Epithelial cell of proximal tubule (primary cell): ENCODE data around the gene PACRG. TPM values are rescaled to one million over a fixed set of nuclear protein-coding genes. Genes with fewer than 3 reads are reported as not detected.

ENCODE experiments used
- DNase-seq: peaks from one replicate; pipeline ENCODE4 v3.0.0-alpha.2; 2011; ENCODE audit warnings: low read depth
- H3K4me3 ChIP-seq: 2 replicates; pipeline ENCODE4 v1.5.1; 2011; ENCODE audit warnings: low read depth, mild to moderate bottlenecking, low read length
- total RNA-seq: library from RNA; depleted of rRNA; stranded (reverse); fragments of >200 nt; gene quantifications from 2 replicates; pipeline ENCODE4 v1.2.3, GENCODE V29; 2015
- TF ChIP-seq, protein P1 (sequence below): conservative IDR thresholded peaks from 2 replicates; pipeline ENCODE4 v1.5.1; 2012; ENCODE audit warnings: low read depth, mild to moderate bottlenecking, low read length

Gene PACRG
- total RNA-seq, 1 donor from 2014 or later = 0.12 TPM

DNA sequence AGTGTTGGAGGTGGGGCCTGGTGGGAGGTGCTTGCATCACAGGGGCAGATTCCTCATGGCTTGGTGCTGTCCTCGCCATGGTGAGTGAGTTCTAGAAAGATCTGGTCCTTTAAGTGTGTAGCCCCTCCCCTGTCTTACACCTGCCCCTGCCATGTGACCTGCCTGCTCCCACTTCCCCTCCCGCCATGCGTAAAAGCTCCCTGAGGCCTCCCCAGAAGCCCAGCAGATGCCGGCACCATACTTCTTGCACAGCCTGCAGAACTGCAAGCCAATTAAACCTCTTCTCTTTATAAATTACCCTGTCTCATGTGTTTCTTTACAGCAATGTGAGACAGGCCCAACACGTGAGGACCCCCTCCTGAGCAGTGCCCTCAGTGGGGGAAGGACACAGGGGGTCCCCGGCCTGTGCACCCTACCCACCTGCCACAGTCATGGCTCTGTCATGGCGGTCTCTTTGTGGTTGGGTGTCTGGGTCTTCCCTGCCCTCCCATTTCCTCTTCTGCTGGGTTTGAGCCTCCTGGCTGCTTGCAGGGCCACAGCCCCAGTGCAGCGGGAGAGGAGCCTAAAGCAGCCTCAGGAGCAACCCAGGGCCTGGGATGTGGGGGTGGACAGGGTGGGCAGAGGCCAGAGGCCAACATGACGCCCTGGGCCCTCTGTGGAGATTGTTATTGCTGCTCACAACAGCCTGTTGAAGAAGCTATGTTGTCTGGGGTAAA lies 599.5 kb downstream of the PACRG start:
- TF ChIP-seq, protein P1, sequence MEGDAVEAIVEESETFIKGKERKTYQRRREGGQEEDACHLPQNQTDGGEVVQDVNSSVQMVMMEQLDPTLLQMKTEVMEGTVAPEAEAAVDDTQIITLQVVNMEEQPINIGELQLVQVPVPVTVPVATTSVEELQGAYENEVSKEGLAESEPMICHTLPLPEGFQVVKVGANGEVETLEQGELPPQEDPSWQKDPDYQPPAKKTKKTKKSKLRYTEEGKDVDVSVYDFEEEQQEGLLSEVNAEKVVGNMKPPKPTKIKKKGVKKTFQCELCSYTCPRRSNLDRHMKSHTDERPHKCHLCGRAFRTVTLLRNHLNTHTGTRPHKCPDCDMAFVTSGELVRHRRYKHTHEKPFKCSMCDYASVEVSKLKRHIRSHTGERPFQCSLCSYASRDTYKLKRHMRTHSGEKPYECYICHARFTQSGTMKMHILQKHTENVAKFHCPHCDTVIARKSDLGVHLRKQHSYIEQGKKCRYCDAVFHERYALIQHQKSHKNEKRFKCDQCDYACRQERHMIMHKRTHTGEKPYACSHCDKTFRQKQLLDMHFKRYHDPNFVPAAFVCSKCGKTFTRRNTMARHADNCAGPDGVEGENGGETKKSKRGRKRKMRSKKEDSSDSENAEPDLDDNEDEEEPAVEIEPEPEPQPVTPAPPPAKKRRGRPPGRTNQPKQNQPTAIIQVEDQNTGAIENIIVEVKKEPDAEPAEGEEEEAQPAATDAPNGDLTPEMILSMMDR = no peak
- H3K4me3 ChIP-seq = no peak overlapping the region
- DNase-seq = no peak

DNA sequence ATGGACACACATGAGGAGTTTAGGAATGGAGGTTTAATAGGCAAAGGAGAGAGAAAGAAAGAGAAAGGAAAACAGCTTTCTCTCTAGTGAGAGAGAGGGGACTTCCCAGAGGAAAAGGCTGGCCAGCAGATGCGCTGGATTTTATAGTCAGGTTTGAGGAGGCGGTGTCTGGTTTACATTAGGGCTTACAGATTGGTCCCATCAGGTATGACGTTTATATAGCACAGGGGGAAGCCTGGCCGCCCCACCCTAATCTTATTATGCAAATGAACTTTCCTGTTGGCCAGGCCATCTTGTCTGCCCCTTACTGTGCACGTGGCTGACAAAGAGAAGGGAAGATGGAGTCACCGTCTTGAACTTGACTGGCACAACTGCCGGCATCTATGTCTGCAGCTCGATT lies 600.1 kb downstream of the PACRG start:
- no peak for DNase-seq
- H3K4me3 ChIP-seq = no peak overlapping the region
- TF ChIP-seq, protein P1 = no peak

DNA sequence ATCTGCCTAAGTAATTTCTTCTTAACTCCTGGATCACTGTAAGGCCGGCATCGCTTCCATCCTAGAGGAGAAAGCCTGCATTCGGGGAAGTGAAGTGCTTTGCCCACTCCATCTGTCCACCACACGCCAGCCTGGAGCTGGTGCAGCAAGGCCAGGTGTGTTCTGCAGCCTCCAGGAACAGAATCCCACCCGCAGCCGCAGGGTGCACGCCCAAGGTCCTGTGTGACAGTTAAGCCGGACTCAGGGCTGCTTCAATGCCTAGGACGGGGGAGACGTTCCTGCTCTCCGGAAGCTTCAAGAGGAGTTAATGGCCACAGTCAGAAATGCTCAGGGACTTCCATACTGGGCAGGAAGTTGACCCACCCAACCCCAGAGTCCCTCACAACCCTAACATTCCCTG lies 600.6 kb downstream of the PACRG start:
- TF ChIP-seq, protein P1 = no peak
- DNase-seq = no peak
- H3K4me3 ChIP-seq = no peak overlapping the region

DNA sequence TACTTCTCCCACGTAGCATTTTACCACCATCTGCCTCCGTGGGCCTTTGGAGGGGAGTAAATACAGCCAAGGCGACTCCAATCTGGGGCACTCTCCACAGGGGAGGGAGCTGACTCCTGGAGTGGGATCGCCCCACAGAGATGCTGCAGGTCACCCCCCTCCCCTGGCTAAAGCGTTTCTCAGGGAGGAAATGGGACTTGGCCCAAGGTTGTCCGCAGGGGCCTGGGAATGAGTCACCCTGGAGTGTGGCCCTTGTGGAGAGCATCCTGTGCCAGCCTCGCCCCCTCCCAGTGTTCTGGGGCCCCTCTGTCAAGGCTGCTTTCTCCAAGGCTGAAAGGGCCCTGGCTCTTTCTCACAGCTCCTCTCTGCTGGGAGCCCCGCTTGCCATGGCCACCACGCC lies 602.2 kb downstream of the PACRG start:
- DNase-seq = no peak
- no peak overlapping the region for H3K4me3 ChIP-seq
- TF ChIP-seq, protein P1 = no peak

DNA sequence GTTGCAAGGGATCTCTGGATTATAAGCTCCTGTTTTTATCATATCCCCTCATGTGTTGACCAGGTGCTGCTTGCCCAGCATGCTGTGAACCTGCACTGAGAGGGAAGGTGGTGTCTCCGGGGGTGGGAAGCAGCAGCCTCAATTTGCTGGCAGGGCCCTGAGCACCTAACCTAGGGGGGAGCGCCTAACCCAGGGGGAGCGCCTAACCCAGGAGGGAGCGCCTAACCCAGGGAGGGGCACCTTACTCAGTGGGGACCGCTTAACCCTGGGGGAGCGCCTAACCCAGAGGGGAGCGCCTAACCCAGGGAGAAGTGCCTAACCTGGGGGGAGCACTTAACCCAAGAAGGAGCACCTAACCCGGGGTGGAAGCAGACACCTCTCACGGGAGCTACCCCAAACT lies 603.5 kb downstream of the PACRG start:
- no peak for DNase-seq
- H3K4me3 ChIP-seq = no peak overlapping the region
- TF ChIP-seq, protein P1 = no peak

DNA sequence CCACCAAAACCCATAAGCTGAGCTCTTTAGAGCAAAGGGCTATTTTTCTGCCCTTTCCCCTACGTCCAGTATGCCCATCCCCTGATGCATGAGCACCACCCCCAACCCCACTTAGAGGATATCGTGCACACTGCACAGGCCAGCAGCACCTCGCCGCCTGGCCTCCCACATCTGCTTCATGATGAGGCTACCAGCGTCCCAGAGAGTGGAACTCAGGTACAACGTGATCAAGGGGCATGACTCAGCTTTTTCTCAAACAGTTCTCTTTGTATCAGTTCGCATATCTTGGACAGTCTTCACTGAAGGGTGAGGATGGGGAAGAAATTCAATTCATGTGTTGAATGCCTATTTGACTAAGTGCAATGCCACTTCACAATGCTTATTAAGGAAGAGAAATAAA lies 604.8 kb downstream of the PACRG start:
- TF ChIP-seq, protein P1 = no peak
- DNase-seq = no peak

DNA sequence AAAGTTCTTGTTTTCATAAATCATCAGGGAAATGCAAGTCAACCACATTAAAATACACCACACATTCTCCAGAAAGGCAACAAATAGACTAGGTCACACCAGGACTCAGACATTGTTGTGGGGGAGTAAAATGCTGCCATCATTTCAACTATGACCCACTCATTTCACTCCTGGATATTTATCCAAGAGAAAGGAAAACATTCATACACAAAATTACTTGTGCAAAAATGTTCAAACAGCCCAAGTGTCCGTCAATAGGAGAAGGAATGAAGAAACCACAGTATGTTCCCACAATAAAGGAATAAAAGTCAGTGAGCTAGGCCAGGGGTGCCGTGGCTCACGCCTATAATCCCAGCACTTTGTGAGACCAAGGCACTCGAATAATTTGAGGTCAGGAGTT lies 605.3 kb downstream of the PACRG start:
- TF ChIP-seq, protein P1 = no peak
- H3K4me3 ChIP-seq = no peak overlapping the region

More for the DNA sequence above, 604.8 kb downstream of the PACRG start:
- H3K4me3 ChIP-seq = no peak overlapping the region

More for the DNA sequence above, 605.3 kb downstream of the PACRG start:
- DNase-seq = no peak
